ENCODE results near the gene PTPRN2.

DNA sequence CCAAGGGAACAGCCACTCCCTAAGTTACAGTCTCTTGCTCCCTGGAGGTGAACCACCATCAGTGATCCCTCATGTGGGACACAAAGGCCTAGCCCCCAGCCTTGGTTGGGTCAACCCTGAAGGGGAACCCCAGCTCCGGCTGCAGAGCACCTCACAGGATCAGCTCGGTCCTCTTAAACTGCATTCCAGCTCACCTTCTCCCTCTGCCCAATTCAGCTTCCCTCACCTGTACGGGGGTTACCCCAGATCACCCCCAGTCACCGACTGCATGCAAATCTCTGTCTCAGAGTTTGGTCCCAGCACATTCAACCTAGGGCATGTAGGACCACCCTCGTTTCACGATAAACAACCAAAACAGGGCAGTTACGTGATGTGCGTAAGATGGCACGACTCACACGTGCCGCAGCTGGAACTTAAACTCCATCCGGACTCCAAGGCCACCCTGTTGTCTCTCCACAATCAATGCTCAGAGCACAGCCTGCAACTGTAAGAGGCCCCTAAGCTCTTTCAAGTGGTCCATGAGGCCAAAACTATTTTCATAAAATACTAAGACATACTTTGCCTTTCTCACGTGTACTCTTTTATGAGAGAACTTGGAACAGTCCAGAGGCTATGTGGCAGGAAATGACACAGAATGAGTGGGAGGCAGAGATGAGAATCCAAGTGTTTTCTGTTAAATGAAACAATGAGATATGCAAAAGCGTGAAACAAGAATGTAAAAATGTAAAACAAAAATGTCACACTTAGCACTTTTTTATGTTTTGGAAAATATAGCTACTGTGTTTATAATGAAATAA, 285.2 kb downstream of the PTPRN2 start:
- TF ChIP-seq GATA2 (IDR thresholded peaks at IDR 0.05; ENCODE audit: low read depth, low read length) (no peak), GATA3 (IDR thresholded peaks at IDR 0.05; ENCODE audit: low read depth, low read length) (no peak)

Data from SH-SY5Y (cell line).